ENCODE data around the gene PIWIL4.
"Not testable (repeated sequence)": the region's sequence is repeated elsewhere in the genome, so short reads cannot be mapped to it uniquely, and the experiment has no call there.

PIWIL4 gene

DNA sequence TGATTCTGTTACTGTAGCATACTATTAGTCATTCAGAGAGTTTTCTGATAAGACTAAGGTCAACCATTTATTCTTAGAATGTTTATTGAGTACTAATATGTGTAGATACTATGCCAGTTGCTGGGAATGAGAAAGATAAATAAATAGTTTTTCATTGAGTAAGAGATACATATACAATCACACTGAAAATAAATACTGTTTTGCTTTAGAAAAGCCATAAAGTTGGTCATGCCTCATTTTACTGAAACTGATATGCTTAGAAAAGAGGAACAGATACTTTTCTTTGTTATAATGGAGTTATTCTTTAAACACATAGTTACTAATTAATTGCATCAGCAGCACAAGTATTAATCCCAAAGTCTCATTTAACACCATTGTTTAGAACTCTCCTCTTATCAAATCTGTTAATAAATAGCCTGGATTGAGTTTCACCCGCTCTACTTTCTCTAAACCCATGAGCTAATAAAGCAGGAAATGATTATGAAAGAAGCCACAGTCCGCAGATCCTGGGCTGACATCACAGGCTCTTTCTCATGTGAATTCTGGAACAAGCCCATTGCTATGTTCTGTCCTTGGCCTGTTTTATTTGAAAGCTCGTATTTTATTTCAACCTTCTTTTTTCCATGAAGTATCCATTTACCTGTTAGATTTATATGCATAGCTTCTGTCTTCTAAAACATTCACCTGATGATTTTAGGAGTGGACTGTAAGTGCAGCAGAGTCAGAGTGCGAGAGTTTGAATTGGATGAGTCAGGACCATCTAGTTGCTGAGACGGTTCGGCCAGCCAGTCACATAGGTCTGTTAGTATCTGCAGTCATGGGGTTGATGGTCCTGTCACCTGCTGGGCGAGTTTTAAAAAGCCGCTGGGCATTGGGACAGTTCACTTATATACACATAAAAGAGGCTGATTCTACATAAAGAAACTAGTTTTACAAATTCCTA lies 35.5 kb downstream of the PIWIL4 start:
- Histone ChIP-seq H3K4me3 (ENCODE audit: low read length in 2 of 2) (no peak overlapping the region), H3K36me3 (ENCODE audit: control insufficient read depth in 2 of 2, insufficient read depth in 2 of 2, low read length in 2 of 2) (peaks cover 0 to 5% of the 10 kb centered on the region in 2 donors), H3K4me1 (ENCODE audit: control insufficient read depth, insufficient read depth, low read length) (no peaks in the 10 kb centered on the region), H3K27me3 (ENCODE audit: control insufficient read depth in 1 of 2, insufficient read depth in 2 of 2, low read length in 2 of 2) (no peaks in the 10 kb centered on the region), H3K27ac (ENCODE audit: low read length) (no peak overlapping the region), H3K9me3 (ENCODE audit: control insufficient read depth in 2 of 2, low read length in 2 of 2) (no peaks in the 10 kb centered on the region), H3K9ac (ENCODE audit: low read length in 2 of 2) (no peak overlapping the region)

DNA sequence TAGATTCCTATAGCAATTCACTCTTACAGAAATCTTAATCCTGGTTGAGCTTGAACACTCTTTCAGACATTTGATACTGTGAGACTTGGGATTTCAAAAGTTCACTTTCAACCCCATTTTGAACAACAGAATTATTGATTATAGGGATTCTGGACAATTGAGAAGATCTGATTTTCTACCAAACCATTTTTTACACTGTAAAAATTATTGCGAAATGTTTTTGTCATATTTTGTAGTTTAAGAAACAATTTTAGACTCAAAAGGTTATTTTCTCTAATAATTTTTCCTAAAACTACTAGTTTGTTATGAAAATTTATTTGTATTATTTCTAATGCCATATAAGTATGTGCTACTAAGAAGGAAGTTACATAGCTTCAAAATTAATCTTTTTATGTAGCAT lies 36.4 kb downstream of the PIWIL4 start:
- H3K27me3 ChIP-seq (ENCODE audit: control insufficient read depth in 1 of 2, insufficient read depth in 2 of 2, low read length in 2 of 2): no peaks in the 10 kb centered on the region
- H3K9ac ChIP-seq (ENCODE audit: low read length in 2 of 2): no peak overlapping the region
- H3K4me3 ChIP-seq (ENCODE audit: low read length in 2 of 2): no peak overlapping the region
- no peak overlapping the region for H3K27ac ChIP-seq (ENCODE audit: low read length)
- no peaks in the 10 kb centered on the region for H3K9me3 ChIP-seq (ENCODE audit: control insufficient read depth in 2 of 2, low read length in 2 of 2)
- no peaks in the 10 kb centered on the region for H3K4me1 ChIP-seq (ENCODE audit: control insufficient read depth, insufficient read depth, low read length)
- peaks cover 0 to 7% of the 10 kb centered on the region in 2 donors for H3K36me3 ChIP-seq (ENCODE audit: control insufficient read depth in 2 of 2, insufficient read depth in 2 of 2, low read length in 2 of 2)

DNA sequence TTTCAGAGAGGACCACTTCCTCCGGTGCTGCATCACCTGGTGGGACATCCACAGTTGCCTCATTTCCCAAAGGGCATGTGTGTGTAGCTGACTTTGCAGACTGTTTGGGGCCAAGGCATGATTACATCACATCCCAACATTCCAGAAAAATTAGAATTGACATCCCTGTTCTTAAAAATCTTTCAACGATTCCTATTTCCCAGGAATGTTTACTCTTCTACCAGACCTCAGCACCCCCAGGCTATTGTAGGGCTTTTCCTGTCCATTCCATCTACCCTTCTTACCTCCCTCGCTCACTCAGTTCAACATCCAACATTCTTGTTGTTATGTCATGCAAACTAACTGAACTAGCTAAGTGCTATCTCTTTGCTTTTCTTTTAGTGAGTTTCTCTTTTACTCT lies 37.3 kb downstream of the PIWIL4 start:
- Histone ChIP-seq H3K4me3 (ENCODE audit: low read length in 2 of 2) (no peak overlapping the region), H3K4me1 (ENCODE audit: control insufficient read depth, insufficient read depth, low read length) (no peaks in the 10 kb centered on the region), H3K27me3 (ENCODE audit: control insufficient read depth in 1 of 2, insufficient read depth in 2 of 2, low read length in 2 of 2) (no peaks in the 10 kb centered on the region), H3K27ac (ENCODE audit: low read length) (no peak overlapping the region), H3K9ac (ENCODE audit: low read length in 2 of 2) (no peak overlapping the region), H3K9me3 (ENCODE audit: control insufficient read depth in 2 of 2, low read length in 2 of 2) (no peaks in the 10 kb centered on the region), H3K36me3 (ENCODE audit: control insufficient read depth in 2 of 2, insufficient read depth in 2 of 2, low read length in 2 of 2) (peaks cover 0 to 3% of the 10 kb centered on the region in 2 donors)

DNA sequence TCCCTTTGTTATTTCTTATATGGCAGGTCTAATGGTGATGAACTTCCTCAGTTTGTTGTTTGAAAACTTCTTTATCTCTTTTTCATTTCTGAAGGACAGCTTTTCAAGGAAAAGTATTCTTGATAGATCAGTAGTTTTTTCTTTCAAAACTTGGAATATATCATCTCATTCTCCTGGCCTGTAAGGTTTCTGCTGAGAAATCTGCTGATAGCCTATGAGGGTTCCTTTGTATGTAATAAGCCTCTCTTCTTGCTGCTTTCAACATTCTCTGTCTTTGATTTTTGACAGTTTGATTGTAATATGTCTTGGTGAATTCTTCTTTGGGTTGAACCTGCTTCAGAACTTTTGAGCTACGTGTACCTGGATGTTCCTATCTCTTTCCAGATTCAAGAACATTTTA lies 46.0 kb downstream of the PIWIL4 start:
- Histone ChIP-seq H3K4me3 (ENCODE audit: low read length in 2 of 2) (no peak overlapping the region), H3K9ac (ENCODE audit: low read length in 2 of 2) (no peak overlapping the region), H3K27me3 (ENCODE audit: control insufficient read depth in 1 of 2, insufficient read depth in 2 of 2, low read length in 2 of 2) (no peaks in the 10 kb centered on the region), H3K36me3 (ENCODE audit: control insufficient read depth in 2 of 2, insufficient read depth in 2 of 2, low read length in 2 of 2) (peaks cover 0 to 3% of the 10 kb centered on the region in 2 donors), H3K4me1 (ENCODE audit: control insufficient read depth, insufficient read depth, low read length) (no peaks in the 10 kb centered on the region), H3K9me3 (ENCODE audit: control insufficient read depth in 2 of 2, low read length in 2 of 2) (peaks cover 0 to 15% of the 10 kb centered on the region in 2 donors), H3K27ac (ENCODE audit: low read length) (no peak overlapping the region)

DNA sequence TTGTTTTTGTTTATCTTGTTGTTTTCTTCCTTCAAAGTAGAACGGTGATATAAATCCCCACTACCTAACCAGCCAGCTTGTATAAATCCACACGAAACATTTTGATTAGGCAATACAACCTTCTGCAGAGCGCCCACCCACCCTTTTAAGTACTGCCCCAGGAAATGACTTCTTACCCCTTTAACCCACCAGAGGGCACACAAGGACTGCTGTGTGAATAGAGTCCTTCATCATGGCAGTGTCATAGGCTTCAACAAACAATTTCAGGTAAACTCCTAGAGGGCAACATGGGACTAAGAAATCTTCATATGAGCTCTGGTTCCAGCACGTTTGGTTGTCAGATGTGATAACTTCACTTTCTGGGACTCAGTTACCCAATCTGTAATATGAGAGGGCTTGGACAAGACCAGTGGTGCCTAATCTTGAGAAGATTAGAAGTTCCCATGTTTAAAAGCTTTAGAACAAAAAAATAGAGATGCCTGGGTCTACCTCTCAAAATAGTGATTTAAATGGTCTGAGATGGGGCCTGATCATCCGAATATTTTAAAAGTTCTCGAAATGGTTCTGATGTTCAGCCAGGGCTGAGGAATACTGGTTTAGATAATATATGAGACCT lies 56.1 kb downstream of the PIWIL4 start:
- Histone ChIP-seq H3K9me3 (ENCODE audit: control insufficient read depth in 2 of 2, low read length in 2 of 2) (no peaks in the 10 kb centered on the region), H3K4me3 (ENCODE audit: low read length in 2 of 2) (no peak overlapping the region), H3K27ac (ENCODE audit: low read length) (no peak overlapping the region), H3K36me3 (ENCODE audit: control insufficient read depth in 2 of 2, insufficient read depth in 2 of 2, low read length in 2 of 2) (peaks cover 0 to 7% of the 10 kb centered on the region in 2 donors), H3K4me1 (ENCODE audit: control insufficient read depth, insufficient read depth, low read length) (no peaks in the 10 kb centered on the region), H3K27me3 (ENCODE audit: control insufficient read depth in 1 of 2, insufficient read depth in 2 of 2, low read length in 2 of 2) (peaks cover 0 to 2% of the 10 kb centered on the region in 2 donors), H3K9ac (ENCODE audit: low read length in 2 of 2) (no peak overlapping the region)

DNA sequence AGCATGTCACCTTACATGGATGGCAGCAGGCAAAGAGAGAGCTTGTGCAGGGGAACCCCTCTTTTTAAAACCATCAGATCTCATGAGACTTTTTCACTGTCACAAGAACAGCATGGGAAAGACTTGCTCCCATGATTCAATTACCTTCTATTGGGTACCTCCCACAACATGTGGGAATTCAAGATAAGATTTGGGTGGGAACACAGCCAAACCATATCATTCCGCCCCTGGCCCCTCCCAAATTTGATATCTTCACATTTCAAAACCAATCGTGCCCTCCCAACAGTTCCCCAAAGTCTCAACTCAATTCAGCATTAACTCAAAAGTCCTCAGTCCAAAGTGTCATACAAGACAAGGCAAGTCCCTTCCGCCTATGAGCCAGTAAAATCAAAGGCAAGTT lies 58.3 kb downstream of the PIWIL4 start:
- H3K27ac ChIP-seq (ENCODE audit: low read length); H3K9me3 ChIP-seq (ENCODE audit: control insufficient read depth in 2 of 2, low read length in 2 of 2); H3K4me1 ChIP-seq (ENCODE audit: control insufficient read depth, insufficient read depth, low read length); H3K36me3 ChIP-seq (ENCODE audit: control insufficient read depth in 2 of 2, insufficient read depth in 2 of 2, low read length in 2 of 2); H3K4me3 ChIP-seq (ENCODE audit: low read length in 2 of 2); H3K9ac ChIP-seq (ENCODE audit: low read length in 2 of 2); H3K27me3 ChIP-seq (ENCODE audit: control insufficient read depth in 1 of 2, insufficient read depth in 2 of 2, low read length in 2 of 2): not testable (repeated sequence)

DNA sequence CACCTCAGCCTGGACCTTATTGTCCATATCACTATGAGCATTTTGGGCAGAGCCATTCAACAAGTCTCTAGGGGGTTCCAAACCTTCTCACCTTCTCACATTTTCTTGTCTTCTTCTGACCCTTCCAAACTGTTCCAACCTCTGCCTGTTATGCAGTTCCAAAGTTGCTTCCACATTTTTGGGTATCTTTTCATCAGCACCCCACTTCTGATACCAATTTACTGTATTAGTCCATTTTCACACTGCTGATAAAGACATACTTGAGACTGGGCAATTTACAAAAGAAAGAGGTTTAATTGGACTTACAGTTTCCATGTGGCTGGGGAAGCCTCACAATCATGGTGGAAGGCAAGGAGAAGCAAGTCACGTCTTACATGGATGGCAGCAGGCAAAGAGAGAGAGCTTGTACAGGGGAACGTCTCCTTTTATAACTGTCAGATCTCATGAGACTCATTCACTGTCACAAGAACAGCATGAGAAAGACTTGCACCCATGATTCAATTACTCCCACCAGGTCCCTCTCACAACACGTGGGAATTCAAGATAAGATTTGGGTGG lies 59.9 kb downstream of the PIWIL4 start:
- not testable (repeated sequence) for H3K27me3 ChIP-seq (ENCODE audit: control insufficient read depth in 1 of 2, insufficient read depth in 2 of 2, low read length in 2 of 2); H3K9ac ChIP-seq (ENCODE audit: low read length in 2 of 2); H3K36me3 ChIP-seq (ENCODE audit: control insufficient read depth in 2 of 2, insufficient read depth in 2 of 2, low read length in 2 of 2); H3K9me3 ChIP-seq (ENCODE audit: control insufficient read depth in 2 of 2, low read length in 2 of 2); H3K4me1 ChIP-seq (ENCODE audit: control insufficient read depth, insufficient read depth, low read length); H3K27ac ChIP-seq (ENCODE audit: low read length); H3K4me3 ChIP-seq (ENCODE audit: low read length in 2 of 2)

DNA sequence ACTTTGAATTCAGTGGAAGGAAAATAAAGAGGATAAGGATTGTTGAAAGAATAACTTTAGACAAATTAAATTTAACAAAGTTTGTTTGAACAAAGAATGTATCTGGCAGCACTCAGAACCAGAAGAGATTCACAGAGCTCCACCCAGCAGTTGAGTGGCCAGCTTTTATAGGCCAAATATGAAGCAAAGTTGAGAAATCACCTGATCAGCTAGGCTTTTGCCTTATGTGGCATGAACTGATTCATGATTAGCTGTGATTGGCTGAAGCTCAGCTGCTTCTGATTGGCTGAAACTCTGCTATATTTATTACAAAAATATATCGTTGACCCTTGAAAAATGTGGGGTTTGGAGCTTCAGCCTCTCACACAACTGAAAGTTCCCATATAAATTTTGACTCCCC lies 62.6 kb downstream of the PIWIL4 start:
- H3K27ac ChIP-seq (ENCODE audit: low read length): no peak overlapping the region
- H3K27me3 ChIP-seq (ENCODE audit: control insufficient read depth in 1 of 2, insufficient read depth in 2 of 2, low read length in 2 of 2): no peaks in the 10 kb centered on the region
- H3K4me3 ChIP-seq (ENCODE audit: low read length in 2 of 2): no peak overlapping the region
- no peaks in the 10 kb centered on the region for H3K36me3 ChIP-seq (ENCODE audit: control insufficient read depth in 2 of 2, insufficient read depth in 2 of 2, low read length in 2 of 2)
- no peaks in the 10 kb centered on the region for H3K9me3 ChIP-seq (ENCODE audit: control insufficient read depth in 2 of 2, low read length in 2 of 2)
- no peak overlapping the region for H3K9ac ChIP-seq (ENCODE audit: low read length in 2 of 2)
- no peaks in the 10 kb centered on the region for H3K4me1 ChIP-seq (ENCODE audit: control insufficient read depth, insufficient read depth, low read length)

DNA sequence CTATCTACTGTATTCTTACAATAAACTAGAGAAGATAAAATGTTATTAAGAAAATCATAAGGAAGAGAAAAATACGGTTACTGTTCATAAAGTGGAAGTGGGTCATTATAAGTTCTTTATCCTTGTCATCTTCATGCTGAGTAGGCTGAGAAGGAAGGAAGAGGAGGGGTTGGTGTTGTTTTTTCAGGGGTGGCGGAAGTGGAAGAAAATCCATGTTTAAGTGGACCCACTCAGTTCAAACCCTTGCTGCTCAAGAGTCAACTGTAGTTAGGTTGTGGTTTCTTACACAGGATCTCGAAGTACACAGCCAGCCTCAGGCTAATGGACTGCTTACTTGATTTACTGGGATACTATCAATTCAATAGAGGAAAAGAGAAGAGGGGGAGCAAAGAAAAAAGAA lies 63.1 kb downstream of the PIWIL4 start:
- no peak overlapping the region for H3K9ac ChIP-seq (ENCODE audit: low read length in 2 of 2)
- no peaks in the 10 kb centered on the region for H3K27me3 ChIP-seq (ENCODE audit: control insufficient read depth in 1 of 2, insufficient read depth in 2 of 2, low read length in 2 of 2)
- H3K27ac ChIP-seq (ENCODE audit: low read length): no peak overlapping the region
- no peaks in the 10 kb centered on the region for H3K4me1 ChIP-seq (ENCODE audit: control insufficient read depth, insufficient read depth, low read length)
- H3K36me3 ChIP-seq (ENCODE audit: control insufficient read depth in 2 of 2, insufficient read depth in 2 of 2, low read length in 2 of 2): no peaks in the 10 kb centered on the region
- H3K9me3 ChIP-seq (ENCODE audit: control insufficient read depth in 2 of 2, low read length in 2 of 2): no peaks in the 10 kb centered on the region
- H3K4me3 ChIP-seq (ENCODE audit: low read length in 2 of 2): no peak overlapping the region

DNA sequence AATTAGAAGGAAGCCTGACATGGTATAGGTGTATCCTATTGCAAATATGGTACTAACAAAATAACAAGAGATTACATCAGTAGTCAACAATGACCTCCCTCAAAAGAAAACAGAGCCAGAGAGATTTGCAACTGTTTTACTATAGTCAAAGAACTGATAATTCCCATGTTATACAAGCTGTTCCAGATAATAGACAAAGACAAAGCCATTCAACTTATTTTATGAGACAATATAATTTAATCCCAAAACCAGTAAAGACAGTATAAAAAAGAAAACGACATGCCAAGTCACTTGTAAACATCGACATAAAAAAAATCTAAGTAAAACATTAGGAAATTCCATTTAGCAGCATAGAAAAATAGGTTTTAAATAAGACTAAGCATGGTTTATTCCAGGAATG lies 65.2 kb downstream of the PIWIL4 start:
- Histone ChIP-seq H3K4me3 (ENCODE audit: low read length in 2 of 2) (no peak overlapping the region), H3K4me1 (ENCODE audit: control insufficient read depth, insufficient read depth, low read length) (no peaks in the 10 kb centered on the region), H3K9me3 (ENCODE audit: control insufficient read depth in 2 of 2, low read length in 2 of 2) (no peaks in the 10 kb centered on the region), H3K9ac (ENCODE audit: low read length in 2 of 2) (no peak overlapping the region), H3K36me3 (ENCODE audit: control insufficient read depth in 2 of 2, insufficient read depth in 2 of 2, low read length in 2 of 2) (no peaks in the 10 kb centered on the region), H3K27ac (ENCODE audit: low read length) (no peak overlapping the region), H3K27me3 (ENCODE audit: control insufficient read depth in 1 of 2, insufficient read depth in 2 of 2, low read length in 2 of 2) (no peaks in the 10 kb centered on the region)

DNA sequence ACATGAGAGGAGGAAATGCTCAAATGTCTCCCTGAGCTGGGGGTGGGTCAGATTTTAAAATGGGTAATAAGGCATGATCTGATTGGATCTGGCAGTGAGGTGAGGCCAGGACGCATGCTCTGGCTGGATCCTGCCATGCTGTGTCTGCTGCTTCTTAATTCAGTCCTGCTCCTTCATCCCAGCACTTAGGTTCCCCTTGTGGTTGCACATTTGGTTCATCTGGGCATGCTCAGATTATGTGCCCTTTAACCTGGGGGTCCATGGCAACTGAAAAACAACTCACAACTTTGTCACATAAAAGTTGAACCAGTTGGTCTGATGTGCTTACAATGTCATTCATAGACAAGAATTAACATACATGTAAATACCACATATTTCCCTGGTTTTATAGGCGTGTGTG lies 67.9 kb downstream of the PIWIL4 start:
- Histone ChIP-seq H3K27me3 (ENCODE audit: control insufficient read depth in 1 of 2, insufficient read depth in 2 of 2, low read length in 2 of 2) (no peaks in the 10 kb centered on the region), H3K27ac (ENCODE audit: low read length) (no peak overlapping the region), H3K4me1 (ENCODE audit: control insufficient read depth, insufficient read depth, low read length) (peaks cover 7% of the 10 kb centered on the region), H3K9me3 (ENCODE audit: control insufficient read depth in 2 of 2, low read length in 2 of 2) (no peaks in the 10 kb centered on the region), H3K36me3 (ENCODE audit: control insufficient read depth in 2 of 2, insufficient read depth in 2 of 2, low read length in 2 of 2) (no peaks in the 10 kb centered on the region), H3K4me3 (ENCODE audit: low read length in 2 of 2) (no peak overlapping the region), H3K9ac (ENCODE audit: low read length in 2 of 2) (no peak overlapping the region)
